HG02840 (cell line): ENCODE results near the gene SIM2.

ENCODE experiments used
- ATAC-seq: cut with Tn5 transposase; IDR thresholded peaks from one replicate; pipeline ENCODE4 v1.9.1; 2021; ENCODE audit warnings: mild to moderate bottlenecking, moderate library complexity, moderate number of reproducible peaks; ENCODE audit not compliant: unreplicated experiment, low FRiP score

SIM2 gene

DNA sequence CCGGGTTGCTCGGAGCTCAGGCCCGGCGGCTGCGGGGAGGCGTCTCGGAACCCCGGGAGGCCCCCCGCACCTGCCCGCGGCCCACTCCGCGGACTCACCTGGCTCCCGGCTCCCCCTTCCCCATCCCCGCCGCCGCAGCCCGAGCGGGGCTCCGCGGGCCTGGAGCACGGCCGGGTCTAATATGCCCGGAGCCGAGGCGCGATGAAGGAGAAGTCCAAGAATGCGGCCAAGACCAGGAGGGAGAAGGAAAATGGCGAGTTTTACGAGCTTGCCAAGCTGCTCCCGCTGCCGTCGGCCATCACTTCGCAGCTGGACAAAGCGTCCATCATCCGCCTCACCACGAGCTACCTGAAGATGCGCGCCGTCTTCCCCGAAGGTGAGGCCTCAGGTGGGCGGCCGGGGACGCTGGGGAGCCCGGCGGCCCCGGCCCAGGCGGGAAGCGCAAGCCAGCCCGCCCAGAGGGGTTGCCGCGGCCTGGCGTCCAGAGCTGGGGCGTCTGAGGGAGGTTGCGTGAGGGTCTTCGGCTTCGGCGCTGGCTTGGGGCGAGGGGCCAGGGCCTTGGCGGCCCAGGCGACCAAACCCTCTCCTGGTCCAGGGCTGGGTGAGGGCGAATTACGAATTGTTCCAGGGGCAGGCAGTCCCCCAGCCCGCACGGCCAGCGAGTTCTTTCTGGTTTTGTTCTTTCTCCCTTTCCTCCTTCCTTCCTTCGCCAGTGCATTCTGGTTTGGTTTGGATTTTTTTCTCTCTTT is 805 bp downstream of the SIM2 start:
- ATAC-seq = no peak

DNA sequence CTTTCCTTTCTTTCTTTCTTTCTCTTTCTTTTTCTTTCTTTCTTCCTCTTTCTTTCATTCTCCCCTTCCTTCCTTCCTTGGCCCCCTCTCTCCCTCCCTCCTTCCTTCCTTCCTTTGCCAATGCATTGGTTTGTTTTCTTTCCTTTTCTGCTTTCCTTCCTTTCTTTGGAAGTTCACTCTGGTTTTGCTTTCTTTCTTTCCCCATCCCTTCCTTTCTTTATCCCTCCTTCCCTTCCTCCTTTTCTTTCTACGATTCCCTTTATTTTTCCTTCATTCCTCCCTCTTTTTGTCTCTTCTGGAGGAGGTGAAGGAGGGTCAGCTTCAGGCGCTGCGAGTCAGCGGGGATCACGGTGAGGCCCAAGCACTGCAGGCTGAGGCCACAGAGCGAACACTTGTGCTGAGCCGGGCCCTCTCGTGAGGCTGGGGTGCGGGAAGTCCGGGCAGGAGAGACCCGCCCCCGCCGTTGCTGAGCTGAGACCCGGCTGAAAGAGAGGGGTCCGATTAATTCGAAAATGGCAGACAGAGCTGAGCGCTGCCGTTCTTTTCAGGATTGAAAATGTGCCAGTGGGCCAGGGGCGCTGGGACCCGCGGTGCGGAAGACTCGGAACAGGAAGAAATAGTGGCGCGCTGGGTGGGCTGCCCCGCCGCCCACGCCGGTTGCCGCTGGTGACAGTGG is 1.5 kb downstream of the SIM2 start:
- ATAC-seq = no peak

DNA sequence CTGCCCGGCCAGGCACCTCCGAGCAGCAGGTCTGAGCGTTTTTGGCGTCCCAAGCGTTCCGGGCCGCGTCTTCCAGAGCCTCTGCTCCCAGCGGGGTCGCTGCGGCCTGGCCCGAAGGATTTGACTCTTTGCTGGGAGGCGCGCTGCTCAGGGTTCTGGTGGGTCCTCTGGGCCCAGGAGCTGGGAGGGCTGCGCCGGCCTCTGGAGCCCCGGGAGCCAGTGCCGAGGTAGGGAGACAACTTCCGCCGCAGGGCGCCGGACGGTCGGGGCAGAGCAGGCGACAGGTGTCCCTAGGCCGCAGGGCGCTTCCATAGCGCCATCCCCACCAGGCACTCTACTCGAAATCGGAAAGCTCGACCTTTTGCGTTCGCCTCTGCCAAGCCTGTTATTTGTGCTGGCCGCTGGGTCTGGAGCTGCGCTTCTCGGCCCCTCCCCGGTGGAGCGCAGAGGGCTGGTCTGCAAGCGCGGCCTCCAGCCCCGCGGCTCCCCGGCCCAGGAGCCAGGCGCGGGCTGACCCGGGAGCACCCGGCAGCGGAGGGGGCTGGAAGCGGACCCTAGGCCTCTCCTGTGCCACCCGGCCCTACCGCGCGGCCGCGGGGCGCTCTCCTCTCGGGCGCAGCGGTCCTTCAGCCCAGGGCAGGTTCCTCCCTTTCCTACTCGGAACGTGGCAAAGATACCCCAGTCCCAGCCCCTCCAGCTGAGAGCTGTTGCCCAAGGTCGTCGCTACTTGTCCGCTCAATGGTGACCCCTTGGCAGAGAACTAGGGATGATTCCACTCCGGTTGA is 2.2 kb downstream of the SIM2 start:
- ATAC-seq = no peak

DNA sequence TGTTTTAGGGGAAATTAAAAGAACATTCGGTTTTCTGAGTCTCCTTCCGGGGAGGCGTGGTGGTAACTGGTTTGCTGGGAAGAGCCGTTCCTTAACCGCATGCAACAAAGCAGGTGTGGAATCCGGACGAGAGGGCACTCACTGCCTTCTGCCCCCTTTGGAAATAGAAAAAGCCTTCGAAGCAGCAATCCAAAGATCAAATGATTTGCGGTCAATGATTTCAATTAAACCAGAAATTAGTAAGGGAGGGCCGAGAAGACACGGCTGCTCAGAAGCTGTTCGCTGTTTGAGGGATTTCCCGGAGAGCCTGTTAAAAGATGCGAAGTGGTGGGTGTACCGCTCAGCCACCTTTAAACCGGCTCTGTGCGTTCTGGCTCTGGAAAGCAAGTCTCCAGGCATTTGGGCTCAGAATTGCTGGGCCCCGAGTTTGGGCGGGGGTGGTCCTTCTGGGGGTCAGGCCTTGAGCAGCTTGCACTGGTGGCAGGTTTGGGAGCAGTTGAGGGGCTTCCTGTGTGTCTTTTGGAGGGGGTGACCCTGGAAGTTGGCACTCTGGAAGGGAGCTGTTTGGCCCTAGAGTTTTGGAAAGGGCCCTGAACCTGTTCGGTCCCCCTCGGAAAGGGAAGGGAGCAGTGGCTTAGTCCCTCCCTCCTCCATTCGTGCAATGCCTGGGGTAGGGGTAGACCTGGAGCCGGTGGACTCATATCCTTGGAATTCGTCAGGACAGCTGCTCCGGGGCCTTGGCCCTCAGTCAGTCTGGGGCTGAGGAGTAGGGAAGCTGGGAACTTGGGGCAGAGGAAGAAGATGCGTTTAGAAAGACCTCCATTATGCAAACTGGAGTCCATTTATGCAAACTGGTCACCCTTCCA is 3.1 kb downstream of the SIM2 start:
- no peak for ATAC-seq

DNA sequence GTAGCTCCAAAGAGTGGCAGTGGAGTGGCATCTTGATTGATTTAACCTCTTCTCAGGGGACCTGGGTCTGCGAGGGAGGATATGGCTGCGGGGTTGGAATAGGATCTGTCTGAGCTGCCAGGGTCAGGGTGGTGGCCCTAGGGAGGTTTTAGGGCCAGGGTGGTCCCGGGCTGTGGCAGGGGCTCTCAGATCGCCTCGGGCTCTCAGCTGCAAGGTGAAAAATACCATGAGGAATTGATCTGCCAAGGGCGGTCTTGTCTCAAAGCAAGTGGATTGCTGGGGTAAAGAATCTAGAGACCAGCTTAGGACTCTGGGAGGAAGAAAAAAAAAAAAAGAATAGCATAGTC is 3.7 kb downstream of the SIM2 start:
- no peak for ATAC-seq

DNA sequence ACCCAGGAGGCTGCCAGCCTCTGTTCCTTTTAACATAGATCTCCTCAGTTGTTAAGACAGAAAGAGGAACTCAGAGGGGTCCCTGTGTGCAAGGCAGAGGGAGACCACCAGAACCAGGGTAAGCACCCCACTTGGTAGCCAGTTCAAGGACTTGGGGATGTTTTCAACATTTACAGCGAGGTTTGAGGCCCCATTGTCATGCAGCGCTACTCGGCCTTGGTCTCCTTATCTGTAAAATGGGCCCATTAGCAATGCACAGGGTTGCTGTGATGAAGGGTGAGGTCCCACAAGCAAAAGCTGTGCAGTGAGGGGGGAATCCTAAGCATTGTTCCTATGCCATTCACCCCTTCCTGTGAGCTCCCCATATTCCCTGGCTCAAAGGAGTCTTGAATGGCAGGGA is 4.2 kb downstream of the SIM2 start:
- no peak for ATAC-seq

DNA sequence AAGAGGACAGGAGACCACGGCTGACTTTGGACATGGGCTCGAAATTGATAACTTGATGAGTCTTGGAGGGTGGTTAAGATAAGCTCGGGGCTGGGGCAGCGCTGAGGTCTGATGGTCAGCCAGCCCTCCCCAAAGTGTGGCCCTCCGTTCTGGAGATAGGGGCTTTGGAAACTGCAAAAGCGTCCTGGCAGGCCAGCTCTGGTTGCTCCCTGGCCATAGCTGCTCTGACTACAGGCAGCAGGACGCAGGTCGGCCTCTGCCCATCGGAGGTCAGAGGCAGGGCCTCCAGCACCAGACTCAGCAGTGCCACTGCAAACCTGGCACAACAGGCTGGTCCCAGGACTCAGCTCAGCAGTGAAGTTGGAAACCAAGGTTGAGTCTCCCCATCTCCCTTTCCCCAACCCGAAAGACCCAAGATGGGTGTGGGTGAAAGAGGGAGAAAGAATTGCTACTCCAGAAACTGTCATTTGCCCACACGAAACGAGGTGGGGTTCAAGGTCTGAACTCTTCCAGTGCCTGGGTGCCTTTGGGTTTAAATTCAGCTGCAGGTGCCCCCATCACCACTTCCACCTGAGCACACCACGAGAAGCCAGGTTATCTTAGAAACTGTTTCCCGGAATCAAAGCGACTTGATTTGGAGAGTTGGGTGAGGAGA is 4.8 kb downstream of the SIM2 start:
- no peak for ATAC-seq

DNA sequence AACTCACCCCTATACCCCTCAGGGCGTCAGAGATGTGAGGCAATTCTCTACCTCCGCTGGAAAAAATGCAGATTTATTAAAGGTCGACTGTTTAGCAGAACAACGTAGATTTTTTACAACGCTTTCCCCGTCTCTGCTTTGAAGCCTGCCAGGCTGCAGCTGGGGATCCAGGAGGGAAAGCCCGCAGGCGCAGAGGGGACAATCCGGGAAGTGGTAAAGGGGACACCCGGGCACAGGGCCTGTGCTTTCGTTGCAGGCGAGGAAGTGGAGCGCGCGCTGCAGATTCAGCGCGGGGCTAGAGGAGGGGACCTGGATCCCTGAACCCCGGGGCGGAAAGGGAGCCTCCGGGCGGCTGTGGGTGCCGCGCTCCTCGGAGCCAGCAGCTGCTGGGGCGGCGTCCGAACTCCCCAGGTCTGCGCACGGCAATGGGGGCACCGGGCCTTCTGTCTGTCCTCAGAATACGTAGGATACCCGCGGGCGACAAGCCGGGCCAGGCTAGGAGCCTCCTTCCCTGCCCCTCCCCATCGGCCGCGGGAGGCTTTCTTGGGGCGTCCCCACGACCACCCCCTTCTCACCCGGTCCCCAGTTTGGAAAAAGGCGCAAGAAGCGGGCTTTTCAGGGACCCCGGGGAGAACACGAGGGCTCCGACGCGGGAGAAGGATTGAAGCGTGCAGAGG is 5.5 kb downstream of the SIM2 start:
- ATAC-seq = no peak

DNA sequence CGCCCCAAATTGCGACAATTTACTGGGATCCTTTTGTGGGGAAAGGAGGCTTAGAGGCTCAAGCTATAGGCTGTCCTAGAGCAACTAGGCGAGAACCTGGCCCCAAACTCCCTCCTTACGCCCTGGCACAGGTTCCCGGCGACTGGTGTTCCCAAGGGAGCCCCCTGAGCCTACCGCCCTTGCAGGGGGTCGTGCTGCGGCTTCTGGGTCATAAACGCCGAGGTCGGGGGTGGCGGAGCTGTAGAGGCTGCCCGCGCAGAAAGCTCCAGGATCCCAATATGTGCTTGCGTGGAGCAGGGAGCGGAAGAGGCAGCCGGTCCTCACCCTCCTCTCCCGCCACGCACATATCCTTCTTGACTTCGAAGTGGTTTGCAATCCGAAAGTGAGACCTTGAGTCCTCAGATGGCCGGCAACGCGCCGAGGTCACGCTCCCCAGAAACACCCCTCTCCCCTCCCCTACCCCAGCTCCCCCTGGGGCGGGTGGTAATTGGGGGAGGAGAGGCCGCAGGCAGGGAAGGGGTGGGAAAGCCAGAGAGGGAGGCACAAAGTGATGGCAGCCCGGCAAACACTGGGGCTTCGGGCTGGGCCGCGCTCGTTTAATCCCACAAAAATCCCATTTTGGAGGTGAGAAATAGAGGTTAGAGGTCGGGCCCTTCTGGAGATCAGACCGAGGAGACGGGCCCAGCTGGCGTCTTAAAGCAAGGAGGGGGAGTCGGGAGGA is 6.2 kb downstream of the SIM2 start:
- no peak for ATAC-seq

DNA sequence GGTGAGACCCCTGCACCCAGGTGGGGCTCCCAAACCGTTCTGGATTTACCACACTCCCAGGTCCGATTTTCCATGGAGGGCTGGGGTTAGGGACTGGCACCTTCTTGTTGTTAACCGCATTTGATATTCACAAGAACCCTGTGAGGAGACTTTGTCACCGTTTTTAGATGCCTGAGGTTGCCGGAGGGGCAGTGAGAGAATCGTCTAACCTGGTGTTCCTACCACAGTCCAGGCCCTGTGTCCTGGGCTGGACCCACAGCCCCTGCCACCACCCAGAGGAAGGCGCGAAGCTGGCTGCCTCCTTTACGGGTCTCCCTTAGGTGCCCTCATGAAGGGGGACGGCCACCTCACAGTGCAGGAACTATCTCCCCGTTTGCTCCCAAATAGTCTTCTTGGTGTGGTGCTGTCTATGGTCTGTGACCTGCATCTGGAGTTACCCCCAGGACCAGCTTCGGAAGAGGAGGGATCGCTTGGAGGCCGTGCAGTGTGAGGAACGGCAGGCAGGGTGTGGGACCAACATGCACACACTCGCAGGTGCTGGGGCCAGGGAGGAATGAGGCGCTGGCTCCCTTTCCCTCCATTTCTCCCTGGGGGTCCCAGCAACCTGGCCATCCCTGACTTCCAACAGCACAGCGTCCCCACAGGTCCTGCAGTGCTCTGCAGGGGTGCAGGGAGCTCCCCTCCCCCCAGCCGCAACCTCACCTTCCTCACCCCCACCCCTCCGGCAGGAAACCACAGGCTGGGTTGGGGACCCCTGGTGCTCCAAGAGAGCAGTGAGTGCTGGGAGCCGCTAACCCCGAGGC is 7.0 kb downstream of the SIM2 start:
- ATAC-seq = no peak

DNA sequence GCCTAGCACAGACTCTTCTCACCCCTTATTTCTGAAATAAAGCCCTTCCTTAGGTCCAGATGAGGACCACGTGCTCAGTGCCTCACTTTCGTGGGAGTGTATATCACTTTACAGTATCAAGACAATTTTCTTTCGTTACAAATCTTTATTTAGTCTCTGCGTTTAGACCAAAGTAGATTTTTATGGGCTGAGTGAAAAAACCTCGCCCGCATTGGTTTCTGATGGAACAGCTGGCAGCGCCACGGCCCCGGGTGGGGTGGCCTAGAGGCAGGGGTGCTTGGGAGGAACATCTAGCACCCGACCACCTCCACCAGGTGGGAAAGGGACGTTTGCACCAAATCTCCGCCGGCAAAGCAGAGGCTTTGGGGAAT is 7.6 kb downstream of the SIM2 start:
- ATAC-seq = no peak

DNA sequence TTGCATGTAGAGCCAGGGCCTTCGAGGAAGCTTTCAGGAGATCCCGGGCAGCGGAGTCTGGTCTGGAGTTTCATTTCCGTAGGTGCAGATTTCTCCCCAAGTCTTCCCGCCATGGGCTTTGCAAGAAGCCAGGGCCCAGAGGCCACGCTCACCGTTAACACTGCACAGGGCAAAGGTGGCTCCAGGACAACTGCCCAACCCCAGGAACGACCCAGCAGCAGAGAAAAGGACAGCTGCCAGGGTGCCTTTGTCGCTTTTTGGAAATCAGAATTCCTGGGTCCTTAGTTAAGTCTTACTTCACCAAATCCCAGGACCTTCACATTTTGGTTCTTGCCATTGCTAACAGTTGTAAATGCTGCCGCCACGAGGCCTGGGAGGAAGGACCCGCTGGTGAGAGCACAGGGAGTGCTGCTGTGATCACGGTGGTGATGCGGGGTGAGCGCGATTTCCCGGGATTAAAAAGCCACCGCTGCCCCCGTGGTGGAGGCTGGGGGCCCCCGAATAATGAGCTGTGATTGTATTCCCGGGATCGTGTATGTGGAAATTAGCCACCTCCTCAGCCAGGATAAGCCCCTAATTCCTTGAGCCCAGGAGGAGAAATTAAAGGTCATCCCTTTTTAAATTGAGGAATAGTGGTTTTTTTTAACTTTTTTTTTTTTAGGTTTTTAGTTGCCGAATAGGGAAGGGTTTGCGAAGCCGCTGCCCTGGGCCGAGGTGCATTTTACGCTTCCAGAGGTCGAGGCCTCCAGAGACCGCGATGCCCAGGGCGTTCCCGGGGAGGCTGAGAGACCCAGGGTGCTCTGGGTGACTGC is 8.2 kb downstream of the SIM2 start:
- no peak for ATAC-seq

DNA sequence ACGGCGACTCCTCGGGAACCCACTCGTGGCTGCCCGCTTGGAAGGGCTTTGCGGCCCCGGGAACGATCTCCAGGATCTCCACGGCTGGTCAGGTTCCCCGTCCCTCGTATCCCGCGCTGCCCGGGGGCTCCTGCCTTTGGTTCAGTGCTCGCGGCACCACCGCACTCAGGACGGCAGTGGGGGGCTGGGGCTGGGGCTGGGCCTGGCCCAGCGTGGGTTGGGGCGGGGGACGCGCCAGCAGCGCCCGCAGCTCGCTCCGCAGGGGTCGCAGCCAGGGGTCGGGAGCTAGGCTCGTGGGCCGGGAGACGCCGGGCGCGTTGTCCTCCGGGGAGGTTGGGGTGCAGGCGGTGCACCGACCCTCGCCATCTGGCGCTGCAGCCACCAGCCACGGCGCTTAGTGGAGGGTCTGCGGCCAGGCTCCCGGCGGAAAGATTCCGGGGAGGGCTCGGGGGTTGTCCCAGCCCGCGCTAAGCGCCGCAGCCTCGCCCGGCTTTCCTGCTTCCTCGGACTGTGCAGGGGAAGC is 8.9 kb downstream of the SIM2 start:
- no peak for ATAC-seq

DNA sequence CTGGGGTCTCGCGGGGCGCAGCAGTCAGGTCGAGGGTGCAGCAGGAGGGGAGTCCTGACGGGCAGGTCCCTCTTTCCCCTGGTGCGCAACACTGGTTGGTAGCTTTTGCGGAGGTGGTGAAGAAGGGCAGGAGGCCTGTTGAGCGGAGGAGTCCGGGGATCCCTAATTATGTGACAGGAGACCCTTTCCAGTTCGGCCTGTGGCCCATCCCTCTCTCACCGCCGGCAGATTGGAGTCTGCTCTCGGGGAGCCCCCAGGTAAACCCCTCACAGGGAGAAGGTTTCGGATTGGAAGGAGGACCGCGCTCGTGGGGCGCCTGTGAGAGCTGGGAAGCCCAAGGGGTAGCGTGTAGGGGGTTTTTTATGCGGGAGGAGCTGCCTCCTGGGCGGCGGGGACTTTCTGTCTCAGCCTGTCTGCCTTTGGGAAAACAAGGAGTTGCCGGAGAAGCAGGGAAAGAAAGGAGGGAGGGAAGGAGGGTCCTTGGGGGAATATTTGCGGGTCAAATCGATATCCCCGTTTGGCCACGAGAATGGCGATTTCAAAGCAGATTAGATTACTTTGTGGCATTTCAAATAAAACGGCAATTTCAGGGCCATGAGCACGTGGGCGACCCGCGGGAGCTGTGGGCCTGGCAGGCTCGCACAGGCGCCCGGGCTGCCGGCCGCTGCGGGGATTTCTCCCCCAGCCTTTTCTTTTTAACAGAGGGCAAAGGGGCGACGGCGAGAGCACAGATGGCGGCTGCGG is 9.5 kb downstream of the SIM2 start:
- ATAC-seq = no peak

DNA sequence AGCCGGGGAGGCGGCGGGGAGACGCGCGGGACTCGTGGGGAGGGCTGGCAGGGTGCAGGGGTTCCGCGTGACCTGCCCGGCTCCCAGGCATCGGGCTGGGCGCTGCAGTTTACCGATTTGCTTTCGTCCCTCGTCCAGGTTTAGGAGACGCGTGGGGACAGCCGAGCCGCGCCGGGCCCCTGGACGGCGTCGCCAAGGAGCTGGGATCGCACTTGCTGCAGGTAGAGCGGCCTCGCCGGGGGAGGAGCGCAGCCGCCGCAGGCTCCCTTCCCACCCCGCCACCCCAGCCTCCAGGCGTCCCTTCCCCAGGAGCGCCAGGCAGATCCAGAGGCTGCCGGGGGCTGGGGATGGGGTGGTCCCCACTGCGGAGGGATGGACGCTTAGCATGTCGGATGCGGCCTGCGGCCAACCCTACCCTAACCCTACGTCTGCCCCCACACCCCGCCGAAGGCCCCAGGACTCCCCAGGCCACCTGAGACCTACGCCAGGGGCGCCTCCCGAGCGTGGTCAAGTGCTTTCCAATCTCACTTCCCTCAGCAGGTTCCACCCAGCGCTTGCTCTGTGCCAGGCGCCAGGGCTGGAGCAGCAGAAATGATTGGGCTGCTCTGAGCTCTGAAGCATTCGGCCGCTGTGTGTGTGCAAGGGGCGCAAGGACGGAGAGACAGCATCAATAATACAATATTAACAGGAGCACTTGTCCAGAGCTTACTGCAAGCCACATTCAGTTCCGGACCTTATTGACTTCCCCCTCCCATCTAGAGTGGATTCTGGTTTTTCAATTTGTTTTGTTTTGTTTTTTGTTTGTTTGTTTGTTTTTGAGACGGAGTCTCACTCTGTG is 10.3 kb downstream of the SIM2 start:
- ATAC-seq = no peak
